Astrocyte (in vitro differentiated cells and primary cell): ENCODE results near the gene UBP1.
"Not testable (repeated sequence)": the region's sequence is repeated elsewhere in the genome, so short reads cannot be mapped to it uniquely, and the experiment has no call there.

Experiments used
- CTCF ChIP-seq: IDR thresholded peaks from 2 replicates; pipeline ENCODE4 v1.5.1; 2011; ENCODE audit warnings: low read depth, mild to moderate bottlenecking, inconsistent platforms, low read length, moderate library complexity; ENCODE audit not compliant: insufficient read depth
- EZH2 ChIP-seq: IDR thresholded peaks from 2 replicates; pipeline ENCODE4 v1.6.1; 2012; ENCODE audit warnings: mild to moderate bottlenecking, low read length, inconsistent platforms; ENCODE audit not compliant: insufficient read depth

- not testable (repeated sequence) for TF ChIP-seq CTCF, EZH2
These were observed 10.9 kb downstream of the UBP1 start for GRCh38 chr3:33429306-33429705.
